ENCODE data around the gene HEG1. TPM values are rescaled to one million over a fixed set of nuclear protein-coding genes. Genes with fewer than 3 reads are reported as not detected.
A peak's percentile ranks its signal among the peaks of the same experiment; 100 is the strongest.

The HEG1 gene
- total and polyA plus RNA-seq, 2 experiments from 2014 or later = 1.8 to 8.8 TPM

GRCh38 chr3:124992041-124992440 lies 63.8 kb downstream of the HEG1 start:
- DNase-seq (ENCODE audit: low spot score) (no peak), ATAC-seq (peak; percentile 14)
- no peaks in the 10 kb centered on the region for H3K36me3 ChIP-seq (ENCODE audit: insufficient read depth)
- H3K27me3 Mint-ChIP-seq (ENCODE audit: insufficient read depth, low read depth, poor library complexity) = peaks cover 7% of the 10 kb centered on the region
- TF ChIP-seq ZNF331 (CRISPR knock-in tag; IDR thresholded peaks at IDR 0.05; ENCODE audit: low read depth) (no peak), ZNF114 (CRISPR knock-in tag; IDR thresholded peaks at IDR 0.05) (no peak), CREB1 (CRISPR knock-in tag; IDR thresholded peaks at IDR 0.05; ENCODE audit: low read depth) (no peak), REST (IDR thresholded peaks at IDR 0.05; ENCODE audit: unreplicated experiment) (no peak), NANOG (IDR thresholded peaks at IDR 0.05; ENCODE audit: borderline replicate concordance) (no peak), ZNF462 (CRISPR knock-in tag; IDR thresholded peaks at IDR 0.05) (no peak), STAT1 (IDR thresholded peaks at IDR 0.05; ENCODE audit: unreplicated experiment) (no peak), ETS1 (IDR thresholded peaks at IDR 0.05) (no peak), POLR2AphosphoS5 (IDR thresholded peaks at IDR 0.05; ENCODE audit: low read depth) (no peak), JUNB (IDR thresholded peaks at IDR 0.05; ENCODE audit: unreplicated experiment) (no peak), CTCF (conservative IDR thresholded peaks at IDR 0.05; ENCODE audit: low read depth in 2 of 2) (no peak), EZH2phosphoT487 (IDR thresholded peaks at IDR 0.05; ENCODE audit: unreplicated experiment) (no peak), EZH2 (IDR thresholded peaks at IDR 0.05; ENCODE audit: low read depth, unreplicated experiment) (no peak)
- H3K9me2 ChIP-seq (ENCODE audit: insufficient read depth) = no peaks in the 10 kb centered on the region
- no peaks in the 10 kb centered on the region for H3K27me3 ChIP-seq (ENCODE audit: insufficient read depth)
- H3K36me3 Mint-ChIP-seq (ENCODE audit: low read depth) = peaks cover 17% of the 10 kb centered on the region
- no peak overlapping the region for H2AFZ ChIP-seq
- H4K20me1 ChIP-seq (replicated peaks; ENCODE audit: insufficient read depth) = no peaks in the 10 kb centered on the region
- no peaks in the 10 kb centered on the region for H3K9me3 Mint-ChIP-seq
- no peak overlapping the region for H3K27ac ChIP-seq (ENCODE audit: low read depth)
- no peak overlapping the region for H3K4me3 Mint-ChIP-seq
- no peaks in the 10 kb centered on the region for H3K79me2 ChIP-seq (replicated peaks; ENCODE audit: insufficient read depth)
- peaks cover 39% of the 10 kb centered on the region for H3K4me1 Mint-ChIP-seq
- peak overlapping the region; percentile 45 for H3K4me2 ChIP-seq
- no peak overlapping the region for H3K4me3 ChIP-seq
- H3K27ac Mint-ChIP-seq = peak overlapping the region; percentile 53; the same call in 1 of the 2 replicates
- peaks cover 34% of the 10 kb centered on the region for H3K4me1 ChIP-seq (ENCODE audit: insufficient read depth)
- no peaks in the 10 kb centered on the region for H3F3A ChIP-seq (replicated peaks; ENCODE audit: low read depth)
